Measurements from ENCODE around the gene MON1B. TPM values are rescaled to one million over a fixed set of nuclear protein-coding genes. Genes with fewer than 3 reads are reported as not detected.

MON1B gene
- polyA plus RNA-seq, 3 donors = 26.4 to 35.7 (median 35.6) TPM

DNA sequence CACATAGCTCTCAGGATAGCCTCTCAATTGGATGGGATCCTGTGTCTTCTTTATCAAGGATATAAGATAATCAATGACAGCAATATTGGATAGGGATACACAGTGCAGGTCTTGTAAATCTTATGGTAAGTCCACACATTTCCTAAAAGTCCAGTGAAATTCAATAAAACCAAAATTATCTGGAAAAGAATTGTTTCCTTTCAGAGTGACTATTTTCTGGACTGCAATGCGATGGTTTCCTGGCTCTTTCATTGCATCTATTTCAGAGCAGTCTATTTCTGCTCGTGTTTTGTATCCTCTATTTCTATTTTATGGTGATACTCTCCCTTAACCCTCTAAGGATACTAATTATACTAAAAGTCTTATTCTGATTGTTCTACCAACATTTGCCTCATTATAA lies 24.3 kb upstream of the MON1B start:
- WGBS (ENCODE audit: insufficient coverage) = 80% methylated on average over 1 of the region's 2 CpGs

DNA sequence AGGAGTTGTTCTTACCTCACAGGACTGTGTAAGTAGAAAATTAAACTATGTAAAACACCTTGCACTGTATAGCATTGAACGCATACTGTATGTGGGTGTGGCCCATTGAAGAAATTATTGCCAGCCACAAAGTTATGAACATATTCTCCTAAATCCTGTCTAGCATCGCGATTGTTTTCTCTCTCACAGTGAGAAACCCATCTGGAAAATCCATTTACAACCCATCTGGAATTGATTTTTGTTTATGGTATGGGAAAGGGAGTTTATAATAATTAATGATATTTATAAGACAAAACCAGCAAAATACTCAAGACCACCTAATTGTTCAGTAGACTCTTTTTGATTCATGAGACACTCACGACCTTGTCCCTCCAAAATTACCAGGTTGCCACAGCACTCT lies 22.1 kb upstream of the MON1B start:
- H3K36me3 Mint-ChIP-seq = no peaks in the 10 kb centered on the region
- no peak overlapping the region for H3K4me3 Mint-ChIP-seq
- no peak overlapping the region for H3K4me3 ChIP-seq (replicated peaks in 1 of 3; ENCODE audit: low read depth in 2 of 3, low read length in 3 of 3)
- TF ChIP-seq, protein P1, sequence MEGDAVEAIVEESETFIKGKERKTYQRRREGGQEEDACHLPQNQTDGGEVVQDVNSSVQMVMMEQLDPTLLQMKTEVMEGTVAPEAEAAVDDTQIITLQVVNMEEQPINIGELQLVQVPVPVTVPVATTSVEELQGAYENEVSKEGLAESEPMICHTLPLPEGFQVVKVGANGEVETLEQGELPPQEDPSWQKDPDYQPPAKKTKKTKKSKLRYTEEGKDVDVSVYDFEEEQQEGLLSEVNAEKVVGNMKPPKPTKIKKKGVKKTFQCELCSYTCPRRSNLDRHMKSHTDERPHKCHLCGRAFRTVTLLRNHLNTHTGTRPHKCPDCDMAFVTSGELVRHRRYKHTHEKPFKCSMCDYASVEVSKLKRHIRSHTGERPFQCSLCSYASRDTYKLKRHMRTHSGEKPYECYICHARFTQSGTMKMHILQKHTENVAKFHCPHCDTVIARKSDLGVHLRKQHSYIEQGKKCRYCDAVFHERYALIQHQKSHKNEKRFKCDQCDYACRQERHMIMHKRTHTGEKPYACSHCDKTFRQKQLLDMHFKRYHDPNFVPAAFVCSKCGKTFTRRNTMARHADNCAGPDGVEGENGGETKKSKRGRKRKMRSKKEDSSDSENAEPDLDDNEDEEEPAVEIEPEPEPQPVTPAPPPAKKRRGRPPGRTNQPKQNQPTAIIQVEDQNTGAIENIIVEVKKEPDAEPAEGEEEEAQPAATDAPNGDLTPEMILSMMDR (IDR thresholded peaks at IDR 0.05) = no peak
- H3K4me2 ChIP-seq (replicated peaks; ENCODE audit: extremely low read depth, low read length, poor library complexity, severe bottlenecking) = no peak overlapping the region
- no peak overlapping the region for H3K9ac ChIP-seq (ENCODE audit: insufficient read depth, low read length, poor library complexity, severe bottlenecking)
- H4K20me1 ChIP-seq (ENCODE audit: insufficient read depth, low read length) = no peaks in the 10 kb centered on the region
- 22% methylated on average over 1 of the region's 4 CpGs for WGBS (ENCODE audit: insufficient coverage)
- H3K79me2 ChIP-seq (ENCODE audit: insufficient read depth, low read length) = no peaks in the 10 kb centered on the region
- peaks cover 2 to 3% of the 10 kb centered on the region in 2 donors for H3K27me3 ChIP-seq (ENCODE audit: control insufficient read depth in 2 of 2, insufficient read depth in 2 of 2, low read length in 2 of 2)
- H3K27ac Mint-ChIP-seq = no peak overlapping the region
- H3K9me3 Mint-ChIP-seq = no peaks in the 10 kb centered on the region
- peaks cover 9 to 22% (median 9%) of the 10 kb centered on the region in 3 donors for H3K27me3 Mint-ChIP-seq (ENCODE audit: low read depth in 3 of 3)
- no peak overlapping the region for H2AFZ ChIP-seq (ENCODE audit: insufficient read depth, low read depth, low read length, poor library complexity, severe bottlenecking)
- no peaks in the 10 kb centered on the region for H3K9me3 ChIP-seq (replicated peaks in 1 of 2; ENCODE audit: control insufficient read depth in 1 of 2, insufficient read depth in 1 of 2, low read length in 2 of 2)
- H3K27ac ChIP-seq (ENCODE audit: low read depth in 1 of 2, low read length in 2 of 2) = no peak overlapping the region
- no peak for DNase-seq
- H3K36me3 ChIP-seq (replicated peaks in 1 of 2; ENCODE audit: control insufficient read depth in 1 of 2, insufficient read depth in 2 of 2, low read length in 2 of 2) = no peaks in the 10 kb centered on the region
- intact Hi-C loops (cut with micrococcal nuclease) = no loop called here
- H3K4me1 Mint-ChIP-seq = no peaks in the 10 kb centered on the region
- no peaks in the 10 kb centered on the region for H3K4me1 ChIP-seq (ENCODE audit: control insufficient read depth in 1 of 2, insufficient read depth in 2 of 2, low read length in 2 of 2)

More for the DNA sequence above, 24.3 kb upstream of the MON1B start:
- no peaks in the 10 kb centered on the region for H3K36me3 ChIP-seq (replicated peaks in 1 of 2; ENCODE audit: control insufficient read depth in 1 of 2, insufficient read depth in 2 of 2, low read length in 2 of 2)
- no peak for DNase-seq
- TF ChIP-seq, protein P1 (IDR thresholded peaks at IDR 0.05) = no peak
- no peak overlapping the region for H3K9ac ChIP-seq (ENCODE audit: insufficient read depth, low read length, poor library complexity, severe bottlenecking)
- H3K4me3 Mint-ChIP-seq = no peak overlapping the region
- H3K27ac Mint-ChIP-seq = no peak overlapping the region
- no peaks in the 10 kb centered on the region for H4K20me1 ChIP-seq (ENCODE audit: insufficient read depth, low read length)
- intact Hi-C loops (cut with micrococcal nuclease) = no loop called here
- H3K27me3 ChIP-seq (ENCODE audit: control insufficient read depth in 2 of 2, insufficient read depth in 2 of 2, low read length in 2 of 2) = peaks cover 2 to 4% of the 10 kb centered on the region in 2 donors
- no peaks in the 10 kb centered on the region for H3K79me2 ChIP-seq (ENCODE audit: insufficient read depth, low read length)
- no peak overlapping the region for H2AFZ ChIP-seq (ENCODE audit: insufficient read depth, low read depth, low read length, poor library complexity, severe bottlenecking)
- H3K36me3 Mint-ChIP-seq = no peaks in the 10 kb centered on the region
- H3K4me1 Mint-ChIP-seq = no peaks in the 10 kb centered on the region
- H3K4me1 ChIP-seq (ENCODE audit: control insufficient read depth in 1 of 2, insufficient read depth in 2 of 2, low read length in 2 of 2) = no peaks in the 10 kb centered on the region
- no peaks in the 10 kb centered on the region for H3K9me3 Mint-ChIP-seq
- no peak overlapping the region for H3K27ac ChIP-seq (ENCODE audit: low read depth in 1 of 2, low read length in 2 of 2)
- no peaks in the 10 kb centered on the region for H3K9me3 ChIP-seq (replicated peaks in 1 of 2; ENCODE audit: control insufficient read depth in 1 of 2, insufficient read depth in 1 of 2, low read length in 2 of 2)
- H3K27me3 Mint-ChIP-seq (ENCODE audit: low read depth in 3 of 3) = peaks cover 11 to 25% (median 15%) of the 10 kb centered on the region in 3 donors
- H3K4me3 ChIP-seq (replicated peaks in 1 of 3; ENCODE audit: low read depth in 2 of 3, low read length in 3 of 3) = no peak overlapping the region
- no peak overlapping the region for H3K4me2 ChIP-seq (replicated peaks; ENCODE audit: extremely low read depth, low read length, poor library complexity, severe bottlenecking)
